ENCODE data around the gene ZNF331. TPM values are rescaled to one million over a fixed set of nuclear protein-coding genes. Genes with fewer than 3 reads are reported as not detected.
A peak's percentile ranks its signal among the peaks of the same experiment; 100 is the strongest.

Gene ZNF331
- total and polyA plus RNA-seq, 9 donors, result 23.7 to 365 (median 108) TPM

DNA sequence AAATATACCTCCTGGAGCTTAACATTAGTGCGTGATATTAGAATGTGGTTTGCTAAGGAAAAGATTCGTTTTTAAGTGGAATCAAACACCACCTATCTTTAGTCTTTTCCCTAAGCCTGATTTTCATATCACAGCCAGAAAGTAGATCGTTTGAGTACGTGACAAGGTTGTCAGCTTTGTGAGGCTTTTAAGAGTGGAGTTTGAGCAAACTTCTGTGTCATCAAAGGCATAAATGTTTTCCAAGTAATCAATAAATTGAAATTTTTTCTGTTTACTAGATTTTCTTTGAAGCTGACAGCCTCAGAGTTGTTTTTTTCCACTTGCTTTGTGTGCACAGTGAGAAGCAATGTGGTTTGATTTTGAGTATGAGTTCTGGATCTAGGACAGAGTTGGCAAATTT lies 6.5 kb upstream of the ZNF331 start:
- Histone ChIP-seq H3K4me3 (no peak overlapping the region), H3K36me3 (no peaks in the 10 kb centered on the region), H3K9me3 (no peaks in the 10 kb centered on the region), H3K27me3 (no peaks in the 10 kb centered on the region), H3K27ac (no peak overlapping the region), H3K4me1 (ENCODE audit: insufficient read depth) (no peaks in the 10 kb centered on the region)
- intact Hi-C loops (cut with DNase I), result no loop called here
- TF ChIP-seq EP300 (IDR thresholded peaks at IDR 0.05) (no peak), POLR2A (IDR thresholded peaks at IDR 0.05) (no peak)
- TF ChIP-seq, protein P1, sequence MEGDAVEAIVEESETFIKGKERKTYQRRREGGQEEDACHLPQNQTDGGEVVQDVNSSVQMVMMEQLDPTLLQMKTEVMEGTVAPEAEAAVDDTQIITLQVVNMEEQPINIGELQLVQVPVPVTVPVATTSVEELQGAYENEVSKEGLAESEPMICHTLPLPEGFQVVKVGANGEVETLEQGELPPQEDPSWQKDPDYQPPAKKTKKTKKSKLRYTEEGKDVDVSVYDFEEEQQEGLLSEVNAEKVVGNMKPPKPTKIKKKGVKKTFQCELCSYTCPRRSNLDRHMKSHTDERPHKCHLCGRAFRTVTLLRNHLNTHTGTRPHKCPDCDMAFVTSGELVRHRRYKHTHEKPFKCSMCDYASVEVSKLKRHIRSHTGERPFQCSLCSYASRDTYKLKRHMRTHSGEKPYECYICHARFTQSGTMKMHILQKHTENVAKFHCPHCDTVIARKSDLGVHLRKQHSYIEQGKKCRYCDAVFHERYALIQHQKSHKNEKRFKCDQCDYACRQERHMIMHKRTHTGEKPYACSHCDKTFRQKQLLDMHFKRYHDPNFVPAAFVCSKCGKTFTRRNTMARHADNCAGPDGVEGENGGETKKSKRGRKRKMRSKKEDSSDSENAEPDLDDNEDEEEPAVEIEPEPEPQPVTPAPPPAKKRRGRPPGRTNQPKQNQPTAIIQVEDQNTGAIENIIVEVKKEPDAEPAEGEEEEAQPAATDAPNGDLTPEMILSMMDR (IDR thresholded peaks at IDR 0.05), result no peak
- DNase-seq, result no peak
- 86 to 89% (median 87%) methylated on average over 4 of the region's 4 CpGs for WGBS, 3 donors

DNA sequence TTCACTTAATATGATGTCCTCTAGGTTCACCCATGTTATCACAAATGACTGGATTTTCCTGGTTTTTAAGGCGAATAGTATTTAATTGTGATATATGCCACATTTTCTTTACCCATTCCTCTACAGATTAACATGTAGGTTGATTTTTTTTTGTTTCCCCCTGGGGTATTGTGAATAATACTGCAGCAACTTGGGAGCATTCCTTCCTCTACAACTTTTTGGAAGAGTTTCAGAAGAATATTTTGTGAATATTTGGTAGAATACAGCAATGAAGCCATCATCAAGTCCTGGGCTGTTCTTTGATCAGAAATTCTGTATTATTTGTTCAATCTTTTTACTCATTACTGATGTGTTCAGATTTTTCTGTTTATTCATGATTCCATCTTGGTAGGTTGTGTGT lies 5.6 kb upstream of the ZNF331 start:
- no peak overlapping the region for H3K27ac ChIP-seq

DNA sequence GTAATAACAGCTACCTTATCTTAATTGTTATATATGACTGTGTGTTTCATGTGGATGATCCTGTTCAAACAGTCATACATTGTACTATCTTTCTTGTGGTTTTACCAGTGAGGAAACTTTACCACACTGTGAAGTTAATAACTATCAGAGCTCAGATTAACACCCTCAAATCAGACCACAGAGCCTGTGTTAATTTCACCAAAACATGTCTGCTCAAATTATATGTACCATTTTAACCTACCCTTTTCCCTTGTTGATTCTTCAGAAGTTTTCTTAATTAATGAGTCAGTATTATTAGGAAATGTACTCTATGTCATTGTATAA lies 1.8 kb upstream of the ZNF331 start:
- TF ChIP-seq, protein P1 (IDR thresholded peaks at IDR 0.05), result no peak
- no peak for TF ChIP-seq POLR2A (IDR thresholded peaks at IDR 0.05)
- Histone ChIP-seq H3K9me3 (no peaks in the 10 kb centered on the region), H3K4me1 (ENCODE audit: insufficient read depth) (peaks cover 2% of the 10 kb centered on the region), H3K36me3 (no peaks in the 10 kb centered on the region), H3K27ac (no peak overlapping the region), H3K4me3 (no peak overlapping the region), H3K27me3 (no peaks in the 10 kb centered on the region)
- intact Hi-C loops (cut with DNase I), result no loop called here
- no peak for DNase-seq

More for the DNA sequence above, 5.6 kb upstream of the ZNF331 start:
- intact Hi-C loops (cut with DNase I), result no loop called here
- WGBS, 3 donors, result 92 to 97% (median 95%) methylated on average over 1 of the region's 1 CpG
- no peak for DNase-seq
- H3K4me3 ChIP-seq, result no peak overlapping the region
- H3K27me3 ChIP-seq, result no peaks in the 10 kb centered on the region
- no peaks in the 10 kb centered on the region for H3K4me1 ChIP-seq (ENCODE audit: insufficient read depth)
- TF ChIP-seq POLR2A (IDR thresholded peaks at IDR 0.05) (no peak), EP300 (IDR thresholded peaks at IDR 0.05) (no peak)
- TF ChIP-seq, protein P1 (IDR thresholded peaks at IDR 0.05), result no peak
- no peaks in the 10 kb centered on the region for H3K9me3 ChIP-seq
- no peaks in the 10 kb centered on the region for H3K36me3 ChIP-seq

DNA sequence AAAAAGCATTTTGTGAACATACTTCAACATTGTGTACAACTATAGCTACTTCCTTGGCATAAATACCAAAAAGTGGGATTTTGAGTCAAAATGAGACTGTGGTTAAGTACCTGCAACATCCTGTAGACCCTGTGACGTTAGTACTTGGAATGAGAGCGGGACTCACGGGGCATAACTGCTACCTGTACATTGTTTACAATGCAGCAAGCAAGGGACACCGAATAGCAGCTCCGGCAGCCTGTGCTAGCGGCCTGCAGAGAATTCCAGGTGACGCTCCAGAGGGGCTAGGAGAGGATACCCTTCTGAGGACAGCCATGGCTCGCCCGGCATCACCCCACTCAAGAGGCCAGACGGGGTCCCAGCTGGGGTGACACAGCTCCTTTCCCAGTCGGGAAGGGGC lies 824 bp upstream of the ZNF331 start:
- H3K9me3 ChIP-seq, result no peaks in the 10 kb centered on the region
- no peaks in the 10 kb centered on the region for H3K27me3 ChIP-seq
- peak overlapping the region; percentile 71 for H3K4me3 ChIP-seq
- no peak for DNase-seq
- peaks cover 2% of the 10 kb centered on the region for H3K4me1 ChIP-seq (ENCODE audit: insufficient read depth)
- no peak for TF ChIP-seq EP300 (IDR thresholded peaks at IDR 0.05)
- TF ChIP-seq POLR2A (IDR thresholded peaks at IDR 0.05), result no peak
- TF ChIP-seq, protein P1 (IDR thresholded peaks at IDR 0.05), result no peak
- WGBS, 3 donors, result 42 to 62% (median 52%) methylated on average over 11 of the region's 11 CpGs
- intact Hi-C loops (cut with DNase I), result no loop called here
- H3K27ac ChIP-seq, result peak overlapping the region; percentile 72 to 88
- no peaks in the 10 kb centered on the region for H3K36me3 ChIP-seq
